Endodermal cell (in vitro differentiated cells): ENCODE data around the gene DIP2B. TPM values are rescaled to one million over a fixed set of nuclear protein-coding genes. Genes with fewer than 3 reads are reported as not detected.

ENCODE experiments used
- DNase-seq: peaks from one replicate; pipeline ENCODE4 v3.0.0-alpha.2; 2017
- H3K27ac ChIP-seq: 2 replicates; pipeline ENCODE4 v1.5.1; 2013; ENCODE audit warnings: mild to moderate bottlenecking, low read depth, low read length, moderate library complexity
- H3K27me3 ChIP-seq: 2 replicates; pipeline ENCODE4 v1.6.1; 2013; ENCODE audit warnings: mild to moderate bottlenecking, low read length, moderate library complexity; ENCODE audit not compliant: insufficient read depth, control insufficient read depth, poor library complexity, severe bottlenecking
- H3K36me3 ChIP-seq: 2 replicates; pipeline ENCODE4 v1.7.0; 2013; ENCODE audit warnings: mild to moderate bottlenecking, low read length, moderate library complexity; ENCODE audit not compliant: control insufficient read depth, insufficient read depth
- H3K4me1 ChIP-seq: one replicate; pipeline ENCODE4 v1.7.0; 2013; ENCODE audit warnings: low read length; ENCODE audit not compliant: control insufficient read depth, insufficient read depth
- H3K4me3 ChIP-seq: 2 replicates; pipeline ENCODE4 v1.5.1; 2013; ENCODE audit warnings: mild to moderate bottlenecking, low read length, moderate library complexity
- H3K9ac ChIP-seq: 2 replicates; pipeline ENCODE4 v1.6.1; 2013; ENCODE audit warnings: mild to moderate bottlenecking, low read length, moderate library complexity; ENCODE audit not compliant: poor library complexity, severe bottlenecking; ENCODE audit errors: extremely low read depth
- H3K9me3 ChIP-seq: 2 replicates; pipeline ENCODE4 v1.6.1; 2013; ENCODE audit warnings: mild to moderate bottlenecking, low read length, moderate library complexity; ENCODE audit not compliant: control insufficient read depth
- H3K27ac Mint-ChIP-seq: 2 replicates; pipeline ENCODE4 v1.8.0; 2020; ENCODE audit warnings: mixed read lengths
- H3K27me3 Mint-ChIP-seq: 2 replicates; pipeline ENCODE4 v1.8.0; 2021; ENCODE audit warnings: mild to moderate bottlenecking, mixed read lengths; ENCODE audit not compliant: insufficient read depth
- H3K36me3 Mint-ChIP-seq: 2 replicates; pipeline ENCODE4 v1.8.0; 2020; ENCODE audit warnings: low read depth, mixed read lengths
- H3K4me1 Mint-ChIP-seq: 2 replicates; pipeline ENCODE4 v1.8.0; 2020; ENCODE audit warnings: mixed read lengths
- H3K4me3 Mint-ChIP-seq: 2 replicates; pipeline ENCODE4 v1.8.0; 2020; ENCODE audit warnings: mild to moderate bottlenecking, moderate library complexity, mixed read lengths
- H3K9me3 Mint-ChIP-seq: 2 replicates; pipeline ENCODE4 v1.8.0; 2020; ENCODE audit warnings: mild to moderate bottlenecking, mixed read lengths
- CTCF ChIP-seq: fragments of 200-600 bp; sonication (generic); conservative IDR thresholded peaks from 2 replicates; pipeline ENCODE4 v1.5.0; 2021; ENCODE audit warnings: antibody characterized with exemption, mild to moderate bottlenecking
- WGBS, 2 experiments: methylation state at CpG; one replicate each; pipeline versions ENCODE4 v1.1.5 to v1.1.7; 2013; ENCODE audit warnings: missing lambda C conversion rate in 2 of 2, mixed read lengths in 1 of 2; ENCODE audit not compliant: insufficient coverage in 1 of 2, insufficient read length in 1 of 2; 5-methylcytosine and 5-hydroxymethylcytosine counted together
- total RNA-seq, 2 donors: library from RNA; stranded (reverse); fragmentation: NEBNext Ultra II Directional in 1 of 2; extraction: Animal tissue kit (Norgen Biotek cat#: 25700) in 1 of 2; gene quantifications; 2 replicates in 1 of 2; 3 replicates in 1 of 2; pipeline ENCODE4 v1.2.1, GENCODE V29; 2021

DIP2B gene
- total RNA-seq, 2 donors from 2014 or later, result 20.6 to 21.3 TPM

GRCh38 chr12:50530532-50530931 is 25.7 kb downstream of the DIP2B start:
- H3K36me3 Mint-ChIP-seq, result peaks cover 3% of the 10 kb centered on the region
- no peak overlapping the region for H3K27ac ChIP-seq

DNA sequence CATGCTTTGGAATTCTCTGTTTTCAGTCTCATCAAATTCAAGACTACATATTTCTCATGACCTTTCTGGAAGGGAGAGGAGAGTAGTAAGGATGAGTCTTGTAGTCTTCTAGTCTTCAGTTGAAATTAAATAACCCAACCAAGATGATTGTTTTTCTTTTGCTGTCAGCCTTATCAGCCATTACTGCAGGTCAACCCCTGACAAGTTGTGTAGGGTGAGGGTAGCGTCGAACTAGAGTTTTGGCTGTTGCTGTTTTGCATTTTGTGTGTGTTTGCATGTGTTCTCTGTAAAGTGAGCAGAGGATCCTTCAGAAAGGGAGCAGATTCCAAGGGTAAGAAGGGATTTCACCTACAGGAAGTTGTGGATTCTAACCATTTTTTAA is 28.4 kb downstream of the DIP2B start:
- 72 to 84% methylated on average over 2 of the region's 2 CpGs for WGBS, 2 experiments
- H3K4me1 ChIP-seq, result no peaks in the 10 kb centered on the region
- no peak overlapping the region for H3K9ac ChIP-seq
- no peaks in the 10 kb centered on the region for H3K27me3 ChIP-seq
- H3K9me3 ChIP-seq, result no peaks in the 10 kb centered on the region
- H3K27ac ChIP-seq, result no peak overlapping the region
- no peak for TF ChIP-seq CTCF
- peaks cover 23% of the 10 kb centered on the region for H3K4me1 Mint-ChIP-seq
- H3K9me3 Mint-ChIP-seq, result no peaks in the 10 kb centered on the region
- no peaks in the 10 kb centered on the region for H3K27me3 Mint-ChIP-seq
- no peak overlapping the region for H3K4me3 ChIP-seq
- peak; percentile 39 for DNase-seq
- H3K27ac Mint-ChIP-seq, result no peak overlapping the region
- H3K36me3 ChIP-seq, result no peaks in the 10 kb centered on the region
- H3K4me3 Mint-ChIP-seq, result no peak overlapping the region
- no peaks in the 10 kb centered on the region for H3K36me3 Mint-ChIP-seq

More at GRCh38 chr12:50530532-50530931, 25.7 kb downstream of the DIP2B start:
- Mint-ChIP-seq H3K27me3 (no peaks in the 10 kb centered on the region), H3K4me3 (no peak overlapping the region), H3K27ac (no peak overlapping the region), H3K4me1 (peaks cover 13% of the 10 kb centered on the region), H3K9me3 (no peaks in the 10 kb centered on the region)
- no peak for DNase-seq
- no peaks in the 10 kb centered on the region for H3K4me1 ChIP-seq
- H3K9me3 ChIP-seq, result no peaks in the 10 kb centered on the region
- TF ChIP-seq CTCF, result no peak
- H3K36me3 ChIP-seq, result no peaks in the 10 kb centered on the region
- no peaks in the 10 kb centered on the region for H3K27me3 ChIP-seq
- WGBS, 2 experiments, result 92 to 94% methylated on average over 2 of the region's 2 CpGs
- H3K9ac ChIP-seq, result no peak overlapping the region
- no peak overlapping the region for H3K4me3 ChIP-seq

- Histone ChIP-seq H3K9me3 (no peaks in the 10 kb centered on the region), H3K36me3 (no peaks in the 10 kb centered on the region), H3K27me3 (no peaks in the 10 kb centered on the region), H3K4me1 (no peaks in the 10 kb centered on the region), H3K9ac (no peak overlapping the region), H3K27ac (no peak overlapping the region), H3K4me3 (no peak overlapping the region)
- Mint-ChIP-seq H3K36me3 (no peaks in the 10 kb centered on the region), H3K9me3 (no peaks in the 10 kb centered on the region), H3K4me1 (peaks cover 20% of the 10 kb centered on the region), H3K27me3 (no peaks in the 10 kb centered on the region), H3K4me3 (no peak overlapping the region), H3K27ac (no peak overlapping the region)
- no peak for DNase-seq
- no peak for TF ChIP-seq CTCF
These were observed 29.2 kb downstream of the DIP2B start for GRCh38 chr12:50533971-50534370.
